NCI-H345 (cell line): ENCODE results near the gene SIM1.
"Not testable (repeated sequence)": the region's sequence is repeated elsewhere in the genome, so short reads cannot be mapped to it uniquely, and the experiment has no call there.

Experiments
- DNase-seq: peaks from one replicate; lab custom pipeline; 2025; lab: John Stamatoyannopoulos, UW

Gene SIM1

DNA sequence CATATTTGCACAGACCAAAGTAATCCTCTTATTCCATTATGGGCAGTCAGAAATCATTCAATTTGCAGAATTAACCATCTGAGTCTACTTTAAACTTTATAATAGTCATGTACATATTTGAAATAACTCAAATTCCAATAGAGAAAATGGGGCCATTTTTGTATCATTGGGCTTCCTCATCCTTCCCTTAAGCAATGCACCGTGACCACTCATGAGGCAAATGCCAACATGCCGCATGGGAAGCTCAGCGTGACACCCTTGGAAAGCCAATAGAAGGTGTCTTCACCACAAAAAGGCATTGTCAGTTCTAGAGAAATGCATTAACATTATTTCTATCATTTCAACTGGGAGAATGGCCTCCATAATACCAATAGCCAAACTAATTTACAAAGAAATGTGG is 38.5 kb downstream of the SIM1 start:
- DNase-seq = no peak

DNA sequence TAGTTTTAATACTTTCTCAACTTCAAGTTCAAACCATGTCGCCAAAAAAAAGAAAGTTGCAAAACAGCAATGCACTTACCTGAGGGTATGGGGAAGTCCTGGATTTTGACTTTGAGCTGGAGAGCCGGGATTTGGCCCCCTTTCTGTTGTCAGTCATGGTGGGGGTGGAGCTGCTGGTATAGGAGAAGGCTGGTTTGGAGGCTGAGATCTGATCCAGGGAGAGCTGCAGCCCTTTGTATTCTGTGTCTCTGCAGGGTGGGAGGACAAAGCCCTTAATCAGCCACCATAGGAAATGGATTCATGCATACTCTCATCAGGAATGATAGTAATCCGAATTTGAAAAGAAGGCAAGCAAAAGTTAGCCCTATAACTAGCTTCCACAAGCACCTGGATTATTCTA is 44.0 kb downstream of the SIM1 start:
- DNase-seq = no peak

DNA sequence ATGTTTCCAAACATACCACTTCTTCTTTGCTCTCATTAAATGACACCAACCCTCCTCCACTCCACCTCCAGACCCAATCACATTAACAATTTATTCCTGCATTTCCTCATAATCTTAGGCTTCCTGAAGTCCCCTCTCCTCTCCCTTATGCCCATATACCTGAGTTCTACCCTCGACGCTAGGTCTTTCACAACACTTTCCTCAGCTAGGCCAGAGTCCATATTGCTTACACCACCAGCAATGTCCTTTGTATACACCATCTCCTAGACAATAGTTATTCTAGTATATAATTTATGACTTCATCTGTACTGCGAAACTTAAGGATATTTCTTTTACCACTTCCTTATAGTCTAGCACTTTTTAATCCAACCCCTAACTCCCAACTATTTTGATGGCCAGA is 47.7 kb downstream of the SIM1 start:
- no peak for DNase-seq

DNA sequence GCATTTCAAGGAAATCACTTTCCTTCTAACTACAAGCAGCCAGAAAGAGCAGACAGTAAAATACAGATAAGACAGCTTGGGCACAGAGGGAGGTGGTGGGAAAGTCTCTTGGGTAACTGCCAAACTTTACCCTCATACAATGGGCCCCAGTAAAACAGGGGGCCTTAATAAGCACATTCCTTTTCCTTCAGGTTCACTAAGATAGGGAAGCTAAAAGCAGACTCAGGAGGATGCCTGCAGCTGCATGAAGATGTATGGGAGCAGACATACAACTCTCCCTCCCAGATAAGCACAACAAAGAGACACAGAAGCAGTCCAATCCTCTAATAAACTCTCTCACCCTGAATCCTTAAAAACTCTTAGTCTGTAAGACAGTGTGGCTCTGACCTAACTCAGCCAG is 49.0 kb downstream of the SIM1 start:
- no peak for DNase-seq

DNA sequence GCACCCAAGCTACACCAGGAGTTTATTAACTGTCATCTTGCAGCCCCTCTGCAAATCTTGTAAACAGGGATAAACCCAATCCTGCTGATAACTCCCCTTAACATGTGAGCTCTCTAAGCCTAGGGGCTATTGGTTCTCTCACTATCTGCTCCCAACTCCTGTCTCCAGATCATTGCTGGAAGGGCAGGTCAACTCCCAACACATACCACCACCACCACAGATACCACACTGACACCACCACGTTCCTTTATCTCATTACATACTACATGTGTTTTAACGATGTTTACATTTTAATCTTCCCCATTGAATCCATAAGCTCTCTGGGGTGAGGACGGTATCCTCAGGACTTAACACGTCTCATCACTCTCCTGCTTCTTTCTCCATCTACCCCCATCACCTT is 51.8 kb downstream of the SIM1 start:
- no peak for DNase-seq

DNA sequence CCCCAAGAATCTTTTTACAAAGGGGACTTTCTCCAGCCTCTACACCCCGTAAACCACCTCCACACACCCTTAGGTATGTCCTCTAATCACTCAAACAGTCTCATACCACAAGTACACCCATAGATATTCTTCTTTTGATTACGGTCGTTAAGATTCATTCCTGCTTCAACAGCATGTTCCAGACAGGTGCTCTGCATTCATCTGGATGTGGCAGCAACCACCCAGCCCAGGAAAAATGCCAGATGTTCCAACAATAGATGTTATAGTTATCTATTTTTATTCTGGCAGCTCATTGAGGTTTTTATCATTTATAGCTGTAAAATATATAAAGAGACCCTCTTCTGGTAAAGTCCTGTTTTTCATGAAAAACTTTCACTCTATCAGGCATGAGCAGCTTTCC is 60.7 kb downstream of the SIM1 start:
- DNase-seq = no peak

DNA sequence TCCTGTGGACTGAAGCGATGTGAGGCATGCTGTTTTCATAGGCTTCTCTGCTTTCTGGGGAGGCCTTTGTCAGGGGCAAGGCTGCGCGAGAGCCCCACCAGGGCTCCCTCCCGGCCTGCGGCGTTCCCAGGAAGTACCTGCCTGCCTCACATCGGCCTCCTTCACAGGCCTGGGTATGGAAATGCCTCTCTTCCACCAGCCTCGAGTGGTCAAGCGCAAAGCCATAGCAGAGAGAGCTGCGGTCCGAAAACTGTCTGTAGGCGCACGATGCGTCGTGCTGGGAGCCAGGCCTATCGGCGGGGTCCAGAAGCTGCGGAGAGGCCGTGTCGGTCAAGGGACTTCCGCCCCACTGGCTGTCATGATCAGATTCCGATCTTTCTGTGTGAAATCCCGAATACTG is 71.2 kb downstream of the SIM1 start:
- DNase-seq = no peak

DNA sequence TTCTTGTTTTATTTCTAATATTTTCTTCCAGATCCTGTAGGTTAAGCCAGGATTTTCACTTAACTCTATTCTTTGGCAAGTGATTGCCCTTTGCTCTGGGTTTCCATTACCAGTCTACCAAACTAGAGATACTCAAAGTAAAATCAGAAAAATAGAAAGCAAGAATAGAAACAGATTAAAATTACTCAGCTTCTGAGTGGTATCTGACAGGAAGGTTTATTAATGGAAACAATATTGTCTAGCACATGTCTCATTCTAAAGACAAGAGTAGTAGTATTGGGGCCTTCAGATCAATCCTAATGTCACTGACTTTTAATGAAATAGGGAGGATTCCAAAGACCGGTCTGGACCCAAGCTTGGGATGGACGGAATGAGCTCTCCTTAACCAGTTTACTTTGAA is 72.3 kb downstream of the SIM1 start:
- no peak for DNase-seq

DNA sequence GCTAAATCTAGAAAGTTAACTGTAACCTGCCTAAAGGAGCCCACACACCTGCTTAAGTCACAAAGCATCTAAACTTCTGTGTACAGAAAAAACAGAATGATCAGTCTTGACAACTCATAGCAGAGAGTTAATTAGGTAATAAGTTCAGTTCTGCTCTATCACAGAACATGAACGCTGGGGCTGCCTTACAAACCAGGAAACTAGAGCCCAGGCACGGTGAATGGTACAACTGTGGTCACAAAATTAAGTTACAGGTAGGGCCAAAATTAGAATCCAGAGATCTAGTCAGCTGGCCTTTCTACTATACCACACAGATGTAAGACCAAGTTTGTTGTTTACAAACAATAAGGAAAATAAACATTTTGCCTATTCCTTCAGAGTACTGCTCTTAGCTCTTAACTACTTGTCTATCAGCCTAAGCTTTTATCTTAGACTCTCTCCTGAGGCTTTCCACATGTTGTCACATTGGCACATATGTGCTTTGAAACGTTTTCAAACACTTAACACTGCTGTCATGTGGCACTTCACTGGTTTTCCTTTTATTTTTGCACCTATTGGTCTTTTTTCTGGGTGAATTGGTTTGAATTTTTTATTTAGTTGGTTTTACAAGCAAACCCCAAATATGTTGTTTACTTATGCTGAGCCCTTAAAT is 75.7 kb downstream of the SIM1 start:
- DNase-seq = no peak

DNA sequence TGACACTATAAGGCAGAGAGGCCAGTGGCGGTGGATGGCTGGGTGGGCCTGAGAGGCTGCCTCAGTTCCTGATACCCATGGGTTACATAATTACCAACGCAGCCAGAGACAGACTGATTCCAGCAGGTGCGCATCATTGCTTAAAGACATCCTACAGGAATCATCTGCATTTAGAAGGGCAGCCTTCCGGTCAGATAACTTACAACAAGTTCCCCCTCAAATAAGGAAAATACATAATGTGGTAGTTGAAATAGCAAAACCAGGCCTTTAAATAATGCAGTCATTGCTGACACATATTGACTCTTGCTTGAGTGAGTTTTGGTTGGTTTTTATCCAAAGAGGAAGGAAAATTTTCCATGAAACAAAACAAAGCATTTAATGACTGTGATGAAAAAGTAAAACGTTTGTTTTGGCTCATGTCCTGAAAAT is 81.9 kb downstream of the SIM1 start:
- DNase-seq = no peak

DNA sequence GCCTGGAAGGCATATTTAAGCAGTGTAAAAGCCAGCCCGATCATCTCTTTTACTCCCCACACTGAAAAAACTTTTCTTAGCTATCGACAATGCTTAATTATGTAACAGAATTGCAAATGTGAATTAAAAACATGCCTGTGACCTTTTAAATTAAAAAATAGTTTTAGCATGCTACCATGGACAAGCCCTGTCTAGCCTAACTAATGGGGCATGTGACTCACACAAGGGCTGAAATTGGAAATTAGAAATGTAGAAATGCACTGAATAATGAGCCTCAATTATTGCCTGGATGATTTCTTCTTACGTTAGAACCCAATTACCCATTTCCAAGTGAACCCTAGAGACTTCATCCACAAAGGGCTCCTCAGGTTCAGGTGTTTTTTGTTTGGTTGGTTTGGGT is 82.7 kb downstream of the SIM1 start:
- no peak for DNase-seq

DNA sequence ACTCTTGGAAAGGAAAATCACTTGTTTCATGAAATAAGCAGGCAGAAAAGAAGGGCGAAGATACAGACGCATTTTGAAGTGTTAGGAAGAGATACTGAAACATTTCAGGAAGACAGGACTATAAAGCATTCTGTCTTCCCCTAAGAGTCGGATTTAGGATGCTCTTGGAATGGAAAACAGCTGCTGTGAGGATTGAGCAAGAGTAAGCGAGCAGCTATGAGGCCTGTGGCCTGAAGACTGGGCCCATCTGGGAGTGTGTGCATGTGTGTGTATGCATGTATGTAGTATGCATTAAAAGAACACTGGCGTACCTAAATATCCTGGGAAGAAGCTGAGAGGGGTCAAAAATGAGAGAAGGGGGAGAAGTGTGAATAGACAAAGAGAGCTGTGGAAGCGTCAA is 83.6 kb downstream of the SIM1 start:
- no peak for DNase-seq

DNA sequence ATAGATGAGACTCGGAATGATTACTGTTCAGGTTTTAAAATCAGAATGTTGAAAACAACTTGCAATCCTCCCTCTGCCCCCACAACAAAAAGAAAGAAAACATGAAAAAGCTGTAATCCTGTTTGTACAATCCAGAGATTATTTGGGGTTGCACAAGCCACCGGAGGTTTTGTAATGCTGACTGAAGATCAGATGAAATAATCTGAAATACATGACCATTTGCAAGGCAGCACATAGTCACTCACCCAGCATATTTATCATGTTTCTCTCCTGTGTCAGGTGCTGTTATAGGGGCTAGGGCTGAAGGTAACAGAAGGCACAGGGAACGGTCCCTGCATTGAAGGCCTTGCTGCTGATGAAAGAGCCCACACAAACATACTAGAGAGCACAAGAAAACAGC is 85.3 kb downstream of the SIM1 start:
- no peak for DNase-seq

DNA sequence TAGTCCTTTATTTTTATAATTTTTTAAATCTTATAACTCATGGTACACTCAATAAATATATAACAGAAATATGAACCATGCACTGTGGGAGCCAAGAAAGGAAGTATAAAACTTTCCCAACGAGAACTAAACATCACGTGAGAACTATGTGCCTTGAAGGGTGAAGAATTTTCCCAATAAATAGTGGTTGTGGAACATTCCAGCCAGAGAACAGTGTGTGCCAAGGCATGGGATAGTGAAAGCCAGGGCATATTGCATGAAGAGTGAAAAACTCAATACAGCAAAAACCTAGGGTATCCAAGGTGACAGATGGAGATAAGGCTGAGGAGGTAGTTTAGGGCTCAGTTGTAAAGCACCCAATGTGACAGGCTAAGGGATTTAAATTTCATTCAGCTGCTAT is 86.1 kb downstream of the SIM1 start:
- no peak for DNase-seq

DNA sequence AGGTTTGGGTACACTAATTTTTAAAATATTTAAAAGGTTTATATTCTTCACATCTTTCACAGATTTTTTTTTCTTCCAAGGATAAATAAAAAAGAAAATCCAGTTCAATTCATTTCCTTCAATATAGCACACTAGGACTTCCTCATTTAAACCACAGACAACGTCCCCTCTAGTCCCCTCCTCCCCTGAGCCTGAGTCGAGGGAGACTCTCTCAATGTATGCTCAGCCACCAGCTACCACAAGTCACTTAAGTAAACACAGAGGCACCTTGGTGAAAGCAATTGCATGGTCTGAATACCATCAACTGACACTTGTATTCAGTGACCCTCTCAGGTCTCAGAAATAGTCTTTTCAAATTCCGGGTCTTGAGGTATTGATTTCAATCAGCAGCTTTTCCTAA is 88.6 kb downstream of the SIM1 start:
- DNase-seq = no peak

DNA sequence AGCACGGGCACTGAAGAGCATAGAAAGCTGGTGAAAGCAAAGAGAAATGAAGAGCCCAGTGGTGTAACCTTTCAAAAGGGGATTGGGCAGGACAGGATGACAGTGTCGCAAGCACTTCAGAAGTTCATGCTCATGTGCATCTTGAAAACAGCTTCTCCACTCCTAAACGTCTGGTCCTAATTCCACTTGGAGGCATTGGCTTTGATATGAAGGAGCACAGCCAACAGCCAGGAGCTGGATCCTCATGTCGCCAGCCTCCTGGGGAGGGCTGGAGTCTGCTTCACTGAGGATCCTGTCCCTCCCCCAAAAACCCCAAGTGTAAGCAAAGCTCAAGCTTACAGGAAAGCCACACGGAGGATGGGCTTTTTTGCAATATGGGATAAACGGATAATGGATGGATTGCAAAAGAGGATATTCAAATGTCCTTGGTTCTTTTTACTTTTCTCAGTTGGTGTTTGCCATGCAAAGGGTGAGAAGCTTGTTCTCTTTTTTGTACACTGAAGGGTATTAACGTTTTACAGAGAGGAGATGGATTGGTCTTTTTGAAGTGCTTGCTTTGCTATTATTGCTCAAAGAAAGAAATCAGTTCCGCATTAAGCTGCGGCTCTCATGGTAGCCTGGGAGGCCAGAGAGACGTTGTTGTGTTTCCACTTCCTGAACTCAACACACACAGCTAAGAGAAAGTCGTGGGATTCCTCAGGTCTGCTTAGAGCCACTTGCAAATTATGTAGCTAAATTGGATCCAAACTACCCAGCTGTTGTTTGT is 92.2 kb downstream of the SIM1 start:
- no peak for DNase-seq

DNA sequence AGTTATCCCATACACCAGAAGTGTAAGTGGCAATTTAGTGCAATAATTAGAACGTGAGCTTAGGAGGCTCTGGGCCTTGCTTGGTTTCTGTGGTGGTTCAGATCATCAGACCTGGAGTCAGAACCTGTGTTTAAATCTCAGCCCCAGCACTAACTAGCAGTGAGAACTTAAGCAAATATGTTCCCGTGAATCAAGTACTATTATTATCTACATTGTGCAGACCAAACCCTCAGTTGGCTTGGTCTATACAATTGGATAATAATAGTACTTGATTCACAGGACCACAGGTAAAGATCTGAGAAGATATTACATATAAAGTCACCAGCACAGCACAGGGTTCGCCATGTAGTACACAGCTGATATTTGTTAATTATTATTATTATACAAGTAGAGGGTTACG is 93.1 kb downstream of the SIM1 start:
- DNase-seq = no peak

DNA sequence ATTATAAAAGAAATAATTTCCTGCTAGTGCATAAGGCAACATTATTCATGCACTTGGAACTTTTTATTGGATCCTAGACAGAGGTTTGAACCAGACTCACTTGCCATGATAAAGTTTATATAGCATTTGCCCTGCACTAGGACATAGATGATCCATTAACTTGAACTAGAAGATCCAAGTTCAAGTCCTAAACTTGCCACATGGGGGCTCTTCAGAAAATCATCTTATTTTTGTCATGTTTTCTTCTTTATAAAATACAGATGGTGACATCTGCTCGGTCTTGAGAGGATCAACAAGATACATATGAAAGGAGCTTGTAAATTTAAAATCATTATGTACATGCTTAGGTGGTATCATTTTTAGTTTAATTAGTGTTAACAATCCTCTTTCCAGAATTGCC is 94.5 kb downstream of the SIM1 start:
- no peak for DNase-seq

DNA sequence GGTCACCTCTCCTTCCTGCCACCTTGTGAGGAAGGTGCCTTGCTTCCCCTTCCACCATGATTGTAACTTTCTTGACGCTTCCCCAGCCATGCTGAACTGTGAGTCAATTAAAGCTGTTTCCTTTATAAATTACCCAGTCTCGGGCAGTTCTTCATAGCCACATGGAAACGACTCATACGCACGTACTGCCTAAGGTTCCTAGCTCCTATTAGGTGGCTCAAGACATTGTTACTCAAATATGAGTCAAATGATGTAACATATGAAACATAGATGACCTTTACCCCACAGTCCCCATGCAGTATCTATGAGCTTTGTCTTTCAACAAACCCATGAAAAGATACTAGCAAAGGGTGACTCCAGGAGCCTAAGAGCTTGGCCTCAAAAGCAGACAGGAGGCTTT is 98.3 kb downstream of the SIM1 start:
- no peak for DNase-seq

DNA sequence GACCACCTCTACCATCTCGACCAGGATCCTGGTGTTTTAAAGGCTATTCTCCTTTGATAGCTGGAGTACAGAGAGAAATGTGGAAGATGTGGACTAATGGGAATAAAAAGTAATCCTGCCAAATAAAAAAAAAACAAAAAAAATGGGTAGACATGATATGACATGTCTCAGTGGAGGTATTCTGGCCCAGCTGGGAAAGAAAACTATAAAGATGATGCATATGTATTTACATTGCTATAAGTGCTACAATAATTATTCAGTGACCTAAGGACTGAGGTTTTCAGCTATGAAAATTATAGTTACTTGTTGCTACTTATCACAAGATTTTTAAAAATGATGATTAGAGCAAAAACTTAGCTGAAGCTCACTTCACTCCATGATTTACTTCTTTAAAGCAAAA is 101.1 kb downstream of the SIM1 start:
- no peak for DNase-seq

DNA sequence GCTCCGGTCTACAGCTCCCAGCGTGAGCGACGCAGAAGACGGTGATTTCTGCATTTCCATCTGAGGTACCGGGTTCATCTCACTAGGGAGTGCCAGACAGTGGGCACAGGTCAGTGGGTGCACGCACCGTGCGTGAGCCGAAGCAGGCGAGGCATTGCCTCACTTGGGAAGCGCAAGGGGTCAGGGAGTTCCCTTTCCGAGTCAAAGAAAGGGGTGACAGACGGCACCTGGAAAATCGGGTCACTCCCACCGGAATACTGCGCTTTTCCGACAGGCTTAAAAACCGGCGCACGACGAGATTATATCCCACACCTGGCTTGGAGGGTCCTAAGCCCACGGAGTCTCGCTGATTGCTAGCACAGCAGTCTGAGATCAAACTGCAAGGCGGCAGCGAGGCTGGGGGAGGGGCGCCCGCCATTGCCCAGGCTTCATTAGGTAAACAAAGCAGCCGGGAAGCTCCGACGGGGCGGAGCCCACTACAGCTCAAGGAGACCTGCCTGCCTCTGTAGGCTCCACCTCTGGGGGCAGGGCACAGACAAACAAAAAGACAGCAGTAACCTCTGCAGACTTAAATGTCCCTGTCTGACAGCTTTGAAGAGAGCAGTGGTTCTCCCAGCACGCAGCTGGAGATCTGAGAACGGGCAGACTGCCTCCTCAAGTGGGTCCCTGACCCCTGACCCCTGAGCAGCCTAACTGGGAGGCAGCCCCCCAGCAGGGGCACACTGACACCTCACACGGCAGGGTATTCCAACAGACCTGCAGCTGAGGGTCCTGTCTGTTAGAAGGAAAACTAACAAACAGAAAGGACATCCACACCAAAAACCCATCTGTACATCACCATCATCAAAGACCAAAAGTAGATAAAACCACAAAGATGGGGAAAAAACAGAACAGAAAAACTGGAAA is 109.7 kb downstream of the SIM1 start:
- DNase-seq = not testable (repeated sequence)

DNA sequence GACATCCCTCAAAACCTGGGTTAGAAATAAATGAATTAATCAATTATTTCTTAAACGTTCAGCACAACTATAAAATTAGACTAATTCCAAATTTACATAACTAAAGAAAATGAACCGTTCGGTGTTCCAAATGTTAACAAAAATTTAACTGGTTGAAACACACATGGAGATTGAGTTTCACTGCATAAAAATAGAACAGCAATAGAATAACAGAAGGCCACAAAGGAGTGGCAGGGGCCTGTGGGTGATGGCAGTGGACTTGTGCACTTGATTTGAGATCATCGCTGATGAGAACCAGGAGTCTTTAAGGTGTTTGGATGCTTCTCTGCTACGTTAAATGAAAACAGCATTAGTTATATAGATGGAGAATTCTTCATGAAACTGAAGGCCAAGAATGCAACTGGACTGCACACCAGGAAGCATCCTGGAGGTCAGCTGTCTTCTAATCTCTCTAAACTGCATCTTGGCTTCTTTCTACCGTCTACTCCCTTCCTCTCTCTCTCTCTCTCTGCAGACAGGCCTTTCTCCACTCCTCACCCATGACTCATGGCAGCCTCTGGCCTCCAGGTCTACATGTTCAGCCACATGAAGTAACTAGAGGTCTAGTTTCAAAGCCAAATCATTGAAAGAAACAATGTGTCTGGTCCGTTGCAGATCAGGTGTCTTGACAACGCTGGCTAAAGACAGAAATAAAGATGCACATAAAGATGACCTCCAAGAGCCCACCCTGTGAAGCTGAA is 111.3 kb downstream of the SIM1 start:
- no peak for DNase-seq
